ENCODE measurements around the gene LCTL.

GRCh38 chr15:66508293-66508883 lies 57.4 kb downstream of the LCTL start:
- no peak for TF ChIP-seq CTCF (IDR thresholded peaks at IDR 0.05)
- TF ChIP-seq POLR2A (IDR thresholded peaks at IDR 0.05): no peak
